8988T (cell line): Measurements from ENCODE around the gene ATF3.
A peak's percentile ranks its signal among the peaks of the same experiment; 100 is the strongest.
"Not testable (repeated sequence)": the region's sequence is repeated elsewhere in the genome, so short reads cannot be mapped to it uniquely, and the experiment has no call there.

ENCODE experiments used
- DNase-seq: peaks from one replicate; pipeline ENCODE4 v3.0.0; 2011

Gene ATF3

GRCh38 chr1:212629450-212630157 lies 21.0 kb downstream of the ATF3 start:
- no peak for DNase-seq

GRCh38 chr1:212630158-212630900 lies 21.8 kb downstream of the ATF3 start:
- DNase-seq = peak; percentile 55

- DNase-seq = no peak
Measured at GRCh38 chr1:212633161-212633560, 24.6 kb downstream of the ATF3 start.

GRCh38 chr1:212634252-212634651 lies 25.7 kb downstream of the ATF3 start:
- no peak for DNase-seq

- no peak for DNase-seq
Measured at GRCh38 chr1:212635141-212635631, 26.6 kb downstream of the ATF3 start.

- no peak for DNase-seq
Measured at GRCh38 chr1:212637902-212638301, 29.3 kb downstream of the ATF3 start.

GRCh38 chr1:212638492-212639151 lies 30.1 kb downstream of the ATF3 start:
- no peak for DNase-seq

GRCh38 chr1:212639524-212639923 lies 31.0 kb downstream of the ATF3 start:
- not testable (repeated sequence) for DNase-seq

- no peak for DNase-seq
Measured at GRCh38 chr1:212640223-212640878, 31.8 kb downstream of the ATF3 start.

GRCh38 chr1:212641956-212642355 lies 33.4 kb downstream of the ATF3 start:
- no peak for DNase-seq

- DNase-seq = no peak
Measured at GRCh38 chr1:212643877-212644276, 35.3 kb downstream of the ATF3 start.

- no peak for DNase-seq
Measured at GRCh38 chr1:212644866-212645545, 36.4 kb downstream of the ATF3 start.

GRCh38 chr1:212645546-212646543 lies 37.3 kb downstream of the ATF3 start:
- no peak for DNase-seq

- no peak for DNase-seq
Measured at GRCh38 chr1:212646588-212646987, 38.0 kb downstream of the ATF3 start.

- DNase-seq = no peak
Measured at GRCh38 chr1:212647004-212647403, 38.4 kb downstream of the ATF3 start.

- no peak for DNase-seq
Measured at GRCh38 chr1:212648431-212648830, 39.9 kb downstream of the ATF3 start.

GRCh38 chr1:212649020-212649419 lies 40.5 kb downstream of the ATF3 start:
- no peak for DNase-seq

GRCh38 chr1:212650228-212650627 lies 41.7 kb downstream of the ATF3 start:
- no peak for DNase-seq

GRCh38 chr1:212651521-212651920 lies 43.0 kb downstream of the ATF3 start:
- DNase-seq = no peak

GRCh38 chr1:212651977-212652376 lies 43.4 kb downstream of the ATF3 start:
- DNase-seq = no peak

GRCh38 chr1:212652609-212653008 lies 44.0 kb downstream of the ATF3 start:
- DNase-seq = no peak
